NAMALWA (cell line): ENCODE data around the gene PCGF2.

Source experiments
- DNase-seq: peaks from one replicate; pipeline ENCODE4 v3.0.0-alpha.2; 2015; ENCODE audit warnings: low spot score

The PCGF2 gene

DNA sequence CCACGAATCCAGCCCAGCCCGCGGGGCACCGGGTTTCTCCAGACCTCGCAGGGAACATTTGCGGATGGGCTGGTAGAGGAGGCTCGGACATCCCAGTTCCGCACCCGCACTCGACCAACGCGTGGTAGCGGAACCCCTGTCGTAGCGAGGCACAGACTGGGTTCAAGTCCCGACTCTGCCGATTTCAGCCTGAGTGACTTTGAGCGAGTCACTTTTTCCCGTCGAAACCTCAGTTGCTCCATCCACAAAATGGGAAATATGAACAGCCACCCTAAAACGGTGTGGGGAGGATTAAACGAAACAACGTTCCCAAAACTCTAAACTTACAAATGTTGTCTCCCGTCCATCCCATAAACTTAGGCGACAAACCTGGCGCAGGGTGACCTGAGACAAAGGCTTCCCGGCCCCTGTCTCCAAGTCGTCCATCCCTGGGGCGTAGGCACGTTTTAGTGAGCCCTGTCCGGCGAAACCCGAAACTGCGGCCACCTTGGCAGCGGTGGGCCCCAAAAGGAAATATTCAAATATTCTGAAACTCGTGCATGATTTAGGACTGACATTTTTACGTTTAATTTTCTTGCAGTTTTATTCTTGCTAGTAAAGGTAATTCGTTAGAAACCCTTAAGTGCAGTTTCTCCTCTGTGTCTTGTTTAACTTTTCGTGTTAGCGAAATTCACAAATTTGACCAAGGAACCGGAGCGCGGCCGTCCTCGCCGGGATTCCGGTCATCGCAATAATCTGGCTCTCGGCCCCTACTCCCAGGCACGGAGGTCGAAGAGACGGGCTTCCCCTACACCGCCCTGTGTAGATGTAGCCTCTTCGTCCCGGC lies 45.0 kb downstream of the PCGF2 start:
- DNase-seq: no peak

- DNase-seq: peak; percentile 85
These were observed 45.8 kb downstream of the PCGF2 start for GRCh38 chr17:38702166-38702915.

GRCh38 chr17:38701504-38702165 lies 46.5 kb downstream of the PCGF2 start:
- DNase-seq: peak; percentile 80

DNA sequence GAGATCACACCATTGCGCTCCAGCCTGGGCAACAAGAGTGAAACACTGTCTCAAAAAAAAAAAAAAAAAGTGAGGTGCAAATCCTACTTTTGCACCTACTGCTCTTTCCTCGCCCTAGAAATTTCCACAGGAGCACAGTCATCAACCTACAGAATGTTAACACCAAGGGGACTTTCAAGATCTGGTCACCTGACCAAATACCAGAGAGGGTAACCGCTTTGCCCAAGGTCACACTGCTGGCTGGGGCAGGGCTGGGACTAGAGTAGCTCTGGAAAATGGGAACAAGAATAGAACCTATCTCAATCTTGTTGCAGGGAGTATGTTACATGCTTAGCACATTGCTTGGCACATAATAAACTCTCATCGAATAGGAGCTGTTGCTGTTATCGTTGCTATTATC lies 49.4 kb downstream of the PCGF2 start:
- no peak for DNase-seq

GRCh38 chr17:38697061-38697820 lies 50.9 kb downstream of the PCGF2 start:
- DNase-seq: no peak

GRCh38 chr17:38693700-38694329 lies 54.3 kb downstream of the PCGF2 start:
- DNase-seq: no peak

DNA sequence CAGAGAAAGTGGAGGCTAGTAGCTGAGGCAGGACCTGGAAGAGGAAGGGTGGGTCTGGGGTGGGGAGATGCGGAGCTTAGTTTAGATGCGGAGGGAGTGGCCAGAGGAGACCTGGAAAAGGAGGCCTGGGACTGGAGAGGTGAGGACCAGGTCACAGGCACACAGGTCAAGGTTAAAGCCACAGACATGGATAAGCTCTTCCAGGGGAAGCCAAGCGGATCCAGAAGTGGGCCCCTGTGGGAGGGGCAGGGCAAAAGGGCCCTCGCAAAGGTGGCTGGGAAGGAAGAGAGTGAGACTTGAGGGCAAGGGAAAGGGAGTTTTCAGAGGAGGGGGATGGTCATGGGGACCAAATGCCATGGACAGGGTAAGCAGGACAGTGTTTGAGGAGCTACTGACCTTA lies 57.0 kb downstream of the PCGF2 start:
- no peak for DNase-seq

DNA sequence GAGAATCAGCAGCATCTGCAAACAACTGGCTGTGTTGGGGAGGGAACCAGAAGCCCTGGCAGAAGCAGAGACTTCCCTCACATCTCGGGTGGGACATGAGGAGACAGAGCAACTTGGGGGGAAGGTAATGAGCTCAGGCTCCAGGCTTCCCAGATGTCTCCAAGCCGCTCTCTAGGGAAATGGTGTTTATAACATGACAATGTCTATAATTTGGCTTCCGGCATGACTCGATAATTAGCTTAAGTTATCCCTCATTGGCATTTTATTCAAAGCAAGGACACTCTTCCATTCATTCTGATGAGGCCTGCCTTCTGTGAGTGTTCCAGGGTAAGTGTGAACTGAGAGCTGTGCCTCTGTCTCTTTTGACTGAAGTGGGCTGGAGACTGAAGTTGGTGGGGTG lies 57.8 kb downstream of the PCGF2 start:
- DNase-seq: no peak

- no peak for DNase-seq
These were observed 60.9 kb downstream of the PCGF2 start for GRCh38 chr17:38687286-38687685.

GRCh38 chr17:38685491-38685890 lies 62.6 kb downstream of the PCGF2 start:
- DNase-seq: no peak
